IMR-90 (cell line): ENCODE measurements around the gene ADAMTSL1. TPM values are rescaled to one million over a fixed set of nuclear protein-coding genes. Genes with fewer than 3 reads are reported as not detected.

Source experiments
- ATAC-seq: fragments of 200-7000 bp; cut with Tn5 transposase; 2 replicates; pipeline ENCODE4 v1.9.1; 2020; ENCODE audit warnings: low read depth, mild to moderate bottlenecking, moderate library complexity
- BruUV-seq: library from RNA; stranded (reverse); fragments of 400-500 nt; replicated peaks from 2 replicates; lab custom pipeline; 2021; lab: Mats Ljungman, UMichigan
- CTCF ChIA-PET: fragments of 300-600 bp; formaldehyde crosslinking; extraction: SDS; loops from one replicate; lab custom pipeline; 2021; ENCODE audit warnings: antibody characterized with exemption; lab: Yijun Ruan, JAX
- POLR2A ChIA-PET: fragments of 300-600 bp; sonication (Branson Sonifier 250); formaldehyde crosslinking; loops from one replicate; lab custom pipeline; 2022; ENCODE audit warnings: antibody characterized with exemption; ENCODE audit not compliant: unreplicated experiment; lab: Charles Lee
- DNase-seq: peaks from one replicate; pipeline ENCODE4 v3.0.0; 2013
- H2AFZ ChIP-seq: replicated peaks from 2 replicates; pipeline ENCODE3; 2013; ENCODE audit warnings: low read length, mild to moderate bottlenecking; ENCODE audit not compliant: poor library complexity
- H2AK5ac ChIP-seq: 2 replicates; pipeline ENCODE4 v1.6.1; 2013; ENCODE audit warnings: low read depth, low read length, inconsistent platforms
- H2AK9ac ChIP-seq: replicated peaks from 2 replicates; pipeline ENCODE3; 2013; ENCODE audit warnings: mild to moderate bottlenecking, low read depth, low read length, moderate library complexity; ENCODE audit not compliant: poor library complexity
- H2BK120ac ChIP-seq: 2 replicates; pipeline ENCODE4 v1.6.1; 2013; ENCODE audit warnings: low read depth, low read length, inconsistent platforms
- H2BK15ac ChIP-seq: 3 replicates; pipeline ENCODE4 v1.6.1; 2013; ENCODE audit warnings: low read depth, low read length, inconsistent platforms
- H2BK20ac ChIP-seq: 2 replicates; pipeline ENCODE4 v1.6.1; 2013; ENCODE audit warnings: low read depth, mild to moderate bottlenecking, inconsistent platforms, low read length, moderate library complexity
- H2BK5ac ChIP-seq: 2 replicates; pipeline ENCODE4 v1.6.1; 2013; ENCODE audit warnings: mild to moderate bottlenecking, low read depth, low read length, inconsistent platforms; ENCODE audit not compliant: poor library complexity, severe bottlenecking
- H3K14ac ChIP-seq: replicated peaks from 2 replicates; pipeline ENCODE4 v1.6.1; 2013; ENCODE audit warnings: low read depth, low read length, inconsistent platforms
- H3K18ac ChIP-seq: 2 replicates; pipeline ENCODE4 v1.6.1; 2013; ENCODE audit warnings: low read depth, low read length, control low read depth
- H3K23ac ChIP-seq: 2 replicates; pipeline ENCODE4 v1.6.1; 2013; ENCODE audit warnings: low read depth, low read length, inconsistent platforms
- H3K27ac ChIP-seq: 2 replicates; pipeline ENCODE4 v1.5.1; 2013; ENCODE audit warnings: mild to moderate bottlenecking, control low read depth, low read length; ENCODE audit not compliant: insufficient read depth
- H3K27me3 ChIP-seq: 2 replicates; pipeline ENCODE4 v1.6.1; 2013; ENCODE audit warnings: low read length; ENCODE audit not compliant: control insufficient read depth, insufficient read depth
- H3K36me3 ChIP-seq: 2 replicates; pipeline ENCODE4 v1.6.1; 2013; ENCODE audit warnings: low read length, mixed read lengths; ENCODE audit not compliant: control insufficient read depth, insufficient read depth
- H3K4ac ChIP-seq: 2 replicates; pipeline ENCODE4 v1.6.1; 2013; ENCODE audit warnings: low read depth, low read length, inconsistent platforms
- H3K4me1 ChIP-seq: 2 replicates; pipeline ENCODE4 v1.6.1; 2013; ENCODE audit warnings: low read length, mixed read lengths; ENCODE audit not compliant: control insufficient read depth, insufficient read depth
- H3K4me2 ChIP-seq: 2 replicates; pipeline ENCODE4 v1.6.1; 2013; ENCODE audit warnings: low read depth, mild to moderate bottlenecking, control low read depth, low read length, moderate library complexity
- H3K4me3 ChIP-seq: 2 replicates; pipeline ENCODE4 v1.5.1; 2013; ENCODE audit warnings: low read depth, mild to moderate bottlenecking, control low read depth, low read length, moderate library complexity; ENCODE audit not compliant: insufficient read depth
- H3K56ac ChIP-seq: 2 replicates; pipeline ENCODE4 v1.6.1; 2013; ENCODE audit warnings: low read length, inconsistent platforms; ENCODE audit not compliant: insufficient read depth; ENCODE audit errors: extremely low read depth
- H3K79me1 ChIP-seq, 2 experiments: 2 replicates each; pipeline ENCODE4 v1.6.1; 2013; ENCODE audit warnings: low read length in 2 of 2, inconsistent platforms in 1 of 2, low read depth in 1 of 2
- H3K9ac ChIP-seq: 2 replicates; pipeline ENCODE4 v1.6.1; 2013; ENCODE audit warnings: low read depth, low read length, control low read depth
- H3K9me1 ChIP-seq: 2 replicates; pipeline ENCODE4 v1.6.1; 2013; ENCODE audit warnings: low read length, inconsistent platforms; ENCODE audit not compliant: insufficient read depth
- H3K9me3 ChIP-seq: 2 replicates; pipeline ENCODE4 v1.6.1; 2013; ENCODE audit warnings: low read length; ENCODE audit not compliant: control insufficient read depth, insufficient read depth
- H4K20me1 ChIP-seq: 2 replicates; pipeline ENCODE4 v1.6.1; 2013; ENCODE audit warnings: low read length, inconsistent platforms; ENCODE audit not compliant: insufficient read depth
- H4K5ac ChIP-seq: 2 replicates; pipeline ENCODE4 v1.6.1; 2013; ENCODE audit warnings: mild to moderate bottlenecking, low read depth, low read length, control low read depth
- H4K8ac ChIP-seq, 2 experiments: 2 replicates each; pipeline ENCODE4 v1.6.1; 2013; ENCODE audit warnings: low read depth in 2 of 2, low read length in 2 of 2, control low read depth in 1 of 2, inconsistent platforms in 1 of 2
- H4K91ac ChIP-seq: 2 replicates; pipeline ENCODE4 v1.6.1; 2013; ENCODE audit warnings: low read depth, low read length, inconsistent platforms; ENCODE audit not compliant: insufficient read depth
- MAFK ChIP-seq: IDR thresholded peaks from 2 replicates; pipeline ENCODE4 v1.6.1; 2012; ENCODE audit warnings: low read depth, low read length, improper control_type of control experiment
- RAD21 ChIP-seq: IDR thresholded peaks from 2 replicates; pipeline ENCODE4 v1.6.1; 2012; ENCODE audit warnings: low read length, improper control_type of control experiment
- SMC3 ChIP-seq: fragments of 150-350 bp; IDR thresholded peaks from 2 replicates; pipeline ENCODE4 v1.6.1; 2016; ENCODE audit warnings: low read depth, mild to moderate bottlenecking, antibody characterized with exemption, low read length, moderate library complexity
- dilution Hi-C: fragments of 300-500 bp; cut with HindIII; formaldehyde crosslinking; loops from one replicate; pipeline ENCODE4 v1.14.3; 2018; ENCODE audit warnings: low sequenced_read_pairs; ENCODE audit not compliant: unreplicated experiment
- in situ Hi-C: fragments of 300-500 bp; cut with MboI; formaldehyde crosslinking; loops from 3 replicates; pipeline ENCODE4 v1.14.3; 2019; ENCODE audit warnings: low sequenced_read_pairs, inconsistent platforms, mixed read lengths
- intact Hi-C: fragments of 100-400 bp; cut with micrococcal nuclease; formaldehyde crosslinking; loops from 2 replicates; pipeline ENCODE4 v1.10.0; 2022
- polyA plus RNA-seq, 3 experiments: library from polyadenylated mRNA; depleted of rRNA; stranded (reverse); fragments of >200 nt; gene quantifications; 2 replicates each; pipeline ENCODE4 v1.2.3, GENCODE V29; 2012; ENCODE audit warnings: low replicate concordance in 1 of 3
- total RNA-seq: library from RNA; depleted of rRNA; stranded (reverse); fragments of >200 nt; gene quantifications from 2 replicates; pipeline ENCODE4 v1.2.3, GENCODE V29; 2012
- TF ChIP-seq, protein P1 (sequence below): conservative IDR thresholded peaks from 2 replicates; pipeline ENCODE4 v1.5.1; 2012; ENCODE audit warnings: mild to moderate bottlenecking, low read depth, low read length, improper control_type of control experiment

Gene ADAMTSL1
- total and polyA plus RNA-seq, 2 of the 4 experiments (the other 2 are of a cell fraction) = 38.2 to 62.2 TPM

DNA sequence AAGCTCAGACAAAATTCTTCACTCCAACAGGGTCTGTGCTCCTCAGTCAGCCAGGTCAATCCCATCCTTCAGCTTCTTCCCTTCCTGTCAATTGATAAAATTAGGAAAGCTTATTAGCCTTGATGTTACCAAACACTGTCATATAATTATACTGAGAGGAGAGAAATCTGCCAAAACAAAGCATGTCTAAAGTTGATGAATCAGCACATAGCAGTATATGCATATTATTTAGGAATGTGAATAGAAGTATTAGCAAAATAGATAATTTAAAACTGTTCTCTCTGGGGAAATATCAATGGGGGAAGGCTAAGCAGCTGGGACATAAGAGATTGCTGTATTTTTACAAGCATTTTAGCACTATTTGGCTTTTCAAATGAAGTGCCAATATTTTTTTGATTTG lies 451.9 kb downstream of the ADAMTSL1 start:
- H4K5ac ChIP-seq = no peak overlapping the region
- no peak overlapping the region for H4K8ac ChIP-seq
- no peak overlapping the region for H2AK9ac ChIP-seq
- CTCF ChIA-PET = interaction anchor here (0.6 to 1.0 kb wide), 2 partner anchors 10 to 29 kb away, joined by 3 to 5 read pairs; no protein-coding TSS in a partner anchor
- H3K4ac ChIP-seq = no peak overlapping the region
- H3K9ac ChIP-seq = no peak overlapping the region
- H2BK5ac ChIP-seq = no peak overlapping the region
- H2BK15ac ChIP-seq = no peak overlapping the region
- ATAC-seq = no peak
- no peak overlapping the region for H2AFZ ChIP-seq
- no peaks in the 10 kb centered on the region for H3K79me1 ChIP-seq
- TF ChIP-seq, protein P1, sequence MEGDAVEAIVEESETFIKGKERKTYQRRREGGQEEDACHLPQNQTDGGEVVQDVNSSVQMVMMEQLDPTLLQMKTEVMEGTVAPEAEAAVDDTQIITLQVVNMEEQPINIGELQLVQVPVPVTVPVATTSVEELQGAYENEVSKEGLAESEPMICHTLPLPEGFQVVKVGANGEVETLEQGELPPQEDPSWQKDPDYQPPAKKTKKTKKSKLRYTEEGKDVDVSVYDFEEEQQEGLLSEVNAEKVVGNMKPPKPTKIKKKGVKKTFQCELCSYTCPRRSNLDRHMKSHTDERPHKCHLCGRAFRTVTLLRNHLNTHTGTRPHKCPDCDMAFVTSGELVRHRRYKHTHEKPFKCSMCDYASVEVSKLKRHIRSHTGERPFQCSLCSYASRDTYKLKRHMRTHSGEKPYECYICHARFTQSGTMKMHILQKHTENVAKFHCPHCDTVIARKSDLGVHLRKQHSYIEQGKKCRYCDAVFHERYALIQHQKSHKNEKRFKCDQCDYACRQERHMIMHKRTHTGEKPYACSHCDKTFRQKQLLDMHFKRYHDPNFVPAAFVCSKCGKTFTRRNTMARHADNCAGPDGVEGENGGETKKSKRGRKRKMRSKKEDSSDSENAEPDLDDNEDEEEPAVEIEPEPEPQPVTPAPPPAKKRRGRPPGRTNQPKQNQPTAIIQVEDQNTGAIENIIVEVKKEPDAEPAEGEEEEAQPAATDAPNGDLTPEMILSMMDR = no peak
- TF ChIP-seq MAFK (peak; percentile 77), RAD21 (no peak), SMC3 (no peak)
- no peaks in the 10 kb centered on the region for H3K9me1 ChIP-seq
- POLR2A ChIA-PET = no interaction called here
- H2BK120ac ChIP-seq = no peak overlapping the region
- peaks cover 4% of the 10 kb centered on the region; the same call in 1 of the 2 replicates for H3K27me3 ChIP-seq
- H4K91ac ChIP-seq = no peak overlapping the region
- no peak overlapping the region for H2BK20ac ChIP-seq
- H2AK5ac ChIP-seq = no peak overlapping the region
- H3K14ac ChIP-seq = no peak overlapping the region
- DNase-seq = no peak
- H3K36me3 ChIP-seq = no peaks in the 10 kb centered on the region
- dilution Hi-C loops = no loop called here
- H3K4me2 ChIP-seq = no peak overlapping the region
- H3K27ac ChIP-seq = no peak overlapping the region
- intact Hi-C loops = no loop called here
- no peak overlapping the region for H3K56ac ChIP-seq
- in situ Hi-C loops = no loop called here
- peaks cover 2% of the 10 kb centered on the region; the same call in 1 of the 2 replicates for H3K4me1 ChIP-seq
- BruUV-seq = no TSS peak
- no peak overlapping the region for H3K18ac ChIP-seq
- H3K4me3 ChIP-seq = no peak overlapping the region
- H3K23ac ChIP-seq = no peak overlapping the region
- no peaks in the 10 kb centered on the region for H4K20me1 ChIP-seq
- no peaks in the 10 kb centered on the region for H3K9me3 ChIP-seq
